Astrocyte of the cerebellum (primary cell): ENCODE measurements around the gene SLC43A3.

Source experiments
- DNase-seq: peaks from one replicate; pipeline ENCODE4 v3.0.0-alpha.2; 2011; ENCODE audit warnings: low read depth
- H3K4me3 ChIP-seq: 2 replicates; pipeline ENCODE4 v1.5.1; 2011; ENCODE audit warnings: mild to moderate bottlenecking, low read depth, low read length, moderate library complexity
- CTCF ChIP-seq: IDR thresholded peaks from 2 replicates; pipeline ENCODE4 v1.5.1; 2012; ENCODE audit warnings: low read length, low read depth, moderate library complexity, mild to moderate bottlenecking; ENCODE audit errors: missing control alignments
- in situ Hi-C: cut with HindIII; loops from 2 replicates; pipeline ENCODE4 v1.10.0; 2017; ENCODE audit warnings: low sequenced_read_pairs

SLC43A3 gene

GRCh38 chr11:57429946-57430345, 3.0 kb upstream of the SLC43A3 start:
- in situ Hi-C loops, result no loop called here
- TF ChIP-seq CTCF, result no peak
- H3K4me3 ChIP-seq, result no peak overlapping the region
- DNase-seq, result no peak

GRCh38 chr11:57428643-57429042, 1.7 kb upstream of the SLC43A3 start:
- in situ Hi-C loops, result no loop called here
- no peak for TF ChIP-seq CTCF
- no peak overlapping the region for H3K4me3 ChIP-seq
- no peak for DNase-seq

- no peak overlapping the region for H3K4me3 ChIP-seq
- in situ Hi-C loops, result no loop called here
- no peak for TF ChIP-seq CTCF
- peak; percentile 79 for DNase-seq
These were observed 784 bp upstream of the SLC43A3 start for GRCh38 chr11:57427727-57428082.

GRCh38 chr11:57426439-57426928, 437 bp downstream of the SLC43A3 start:
- no peak for TF ChIP-seq CTCF
- DNase-seq, result no peak
- in situ Hi-C loops, result no loop called here
- peak overlapping the region; percentile 46 for H3K4me3 ChIP-seq

- in situ Hi-C loops, result no loop called here
- DNase-seq, result no peak
- peak overlapping the region; percentile 46 for H3K4me3 ChIP-seq
- no peak for TF ChIP-seq CTCF
These were observed 1.1 kb downstream of the SLC43A3 start for GRCh38 chr11:57425565-57426438.

GRCh38 chr11:57424792-57425564, 1.9 kb downstream of the SLC43A3 start:
- no peak for TF ChIP-seq CTCF
- H3K4me3 ChIP-seq, result no peak overlapping the region
- peak; percentile 54 for DNase-seq
- in situ Hi-C loops, result no loop called here
